A673 (cell line): ENCODE results near the gene ZEB2. TPM values are rescaled to one million over a fixed set of nuclear protein-coding genes. Genes with fewer than 3 reads are reported as not detected.

Experiments
- BruUV-seq: library from RNA; stranded (reverse); fragments of 400-500 nt; replicated peaks from 2 replicates; lab custom pipeline; 2021; lab: Mats Ljungman, UMichigan
- CTCF ChIA-PET: fragments of 300-600 bp; sonication (Branson Sonifier 250); formaldehyde crosslinking; loops from one replicate; lab custom pipeline; 2022; ENCODE audit warnings: antibody characterized with exemption; lab: Charles Lee
- POLR2A ChIA-PET: fragments of 300-600 bp; sonication (Branson Sonifier 250); formaldehyde crosslinking; loops from one replicate; lab custom pipeline; 2022; ENCODE audit warnings: antibody characterized with exemption; ENCODE audit not compliant: low non-redundant PET; lab: Charles Lee
- DNase-seq: peaks from one replicate; pipeline ENCODE4 v3.0.0-alpha.2; 2015; ENCODE audit warnings: low spot score
- H3K27ac ChIP-seq: fragments of 200-600 bp; sonication (generic); 2 replicates; pipeline ENCODE4 v1.5.1; 2016; ENCODE audit warnings: mixed run types, low read depth, mild to moderate bottlenecking, mixed read lengths, antibody characterized with exemption, low read length; ENCODE audit not compliant: poor library complexity, severe bottlenecking
- H3K27me3 ChIP-seq: fragments of 200-600 bp; sonication (generic); replicated peaks from 2 replicates; pipeline ENCODE4 v1.6.1; 2017; ENCODE audit warnings: mixed run types, low read depth, mild to moderate bottlenecking, mixed read lengths, antibody characterized with exemption, low read length; ENCODE audit not compliant: insufficient read depth, poor library complexity
- H3K36me3 ChIP-seq: fragments of 200-600 bp; sonication (generic); 2 replicates; pipeline ENCODE4 v1.6.1; 2016; ENCODE audit warnings: mixed run types, mild to moderate bottlenecking, mixed read lengths, antibody characterized with exemption, low read length; ENCODE audit not compliant: insufficient read depth, poor library complexity, severe bottlenecking
- H3K4me1 ChIP-seq: fragments of 200-600 bp; sonication (generic); 2 replicates; pipeline ENCODE4 v1.6.1; 2017; ENCODE audit warnings: mixed run types, mild to moderate bottlenecking, mixed read lengths, antibody characterized with exemption, low read length; ENCODE audit not compliant: insufficient read depth, poor library complexity, severe bottlenecking
- H3K4me3 ChIP-seq: fragments of 200-600 bp; sonication (generic); 2 replicates; pipeline ENCODE4 v1.5.1; 2016; ENCODE audit warnings: low read depth, mixed run types, mild to moderate bottlenecking, mixed read lengths, low read length; ENCODE audit not compliant: poor library complexity, severe bottlenecking
- H3K9me3 ChIP-seq: fragments of 200-600 bp; sonication (generic); 2 replicates; pipeline ENCODE4 v1.6.1; 2016; ENCODE audit warnings: mixed run types, low read depth, mild to moderate bottlenecking, mixed read lengths, antibody characterized with exemption, low read length; ENCODE audit not compliant: poor library complexity, severe bottlenecking
- EZH2 ChIP-seq: fragments of 200-600 bp; sonication (generic); IDR thresholded peaks from 2 replicates; pipeline ENCODE4 v1.6.1; 2017; ENCODE audit warnings: borderline replicate concordance, low read depth, mild to moderate bottlenecking, mixed read lengths, antibody characterized with exemption, low read length; ENCODE audit not compliant: poor library complexity, severe bottlenecking
- intact Hi-C: fragments of 100-400 bp; cut with micrococcal nuclease; formaldehyde crosslinking; loops from one replicate; pipeline ENCODE4 v1.10.0; 2022; ENCODE audit not compliant: unreplicated experiment
- total RNA-seq: library from RNA; stranded (reverse); gene quantifications from 2 replicates; pipeline ENCODE4 v1.2.3, GENCODE V29; 2021
- TF ChIP-seq, protein P1 (sequence below): fragments of 300-800, 200-600 bp; sonication (generic); conservative IDR thresholded peaks from 2 replicates; pipeline ENCODE4 v1.5.1; 2017; ENCODE audit warnings: low read depth, mild to moderate bottlenecking, antibody characterized with exemption, low read length, moderate library complexity, mixed read lengths

The ZEB2 gene
- total RNA-seq, 1 experiment from 2014 or later, result 146 TPM

DNA sequence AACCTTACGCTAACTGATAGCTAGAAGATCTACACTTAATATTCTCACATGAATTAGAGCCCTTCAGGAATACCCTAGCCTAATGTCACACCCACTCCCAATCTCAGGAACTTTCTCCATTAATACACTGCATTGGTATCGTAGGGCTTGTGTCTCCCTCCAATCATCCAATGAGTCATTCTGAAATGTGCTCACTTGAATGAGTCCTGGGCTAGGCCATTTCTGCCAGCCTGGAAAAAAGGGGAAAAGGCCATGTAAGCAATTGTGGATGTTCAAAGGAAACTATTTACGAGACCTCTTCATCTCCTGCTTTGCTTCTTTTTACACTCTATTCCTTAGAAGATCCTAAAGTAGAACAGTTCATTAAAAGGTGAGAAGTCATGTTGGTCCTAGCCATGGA lies 18.8 kb downstream of the ZEB2 start:
- H3K27me3 ChIP-seq, result no peaks in the 10 kb centered on the region
- DNase-seq, result no peak
- peak overlapping the region; percentile 37 for H3K27ac ChIP-seq
- CTCF ChIA-PET, result no interaction called here
- BruUV-seq, result no TSS peak
- H3K36me3 ChIP-seq, result peaks cover 33% of the 10 kb centered on the region
- POLR2A ChIA-PET, result no interaction called here
- TF ChIP-seq, protein P1, sequence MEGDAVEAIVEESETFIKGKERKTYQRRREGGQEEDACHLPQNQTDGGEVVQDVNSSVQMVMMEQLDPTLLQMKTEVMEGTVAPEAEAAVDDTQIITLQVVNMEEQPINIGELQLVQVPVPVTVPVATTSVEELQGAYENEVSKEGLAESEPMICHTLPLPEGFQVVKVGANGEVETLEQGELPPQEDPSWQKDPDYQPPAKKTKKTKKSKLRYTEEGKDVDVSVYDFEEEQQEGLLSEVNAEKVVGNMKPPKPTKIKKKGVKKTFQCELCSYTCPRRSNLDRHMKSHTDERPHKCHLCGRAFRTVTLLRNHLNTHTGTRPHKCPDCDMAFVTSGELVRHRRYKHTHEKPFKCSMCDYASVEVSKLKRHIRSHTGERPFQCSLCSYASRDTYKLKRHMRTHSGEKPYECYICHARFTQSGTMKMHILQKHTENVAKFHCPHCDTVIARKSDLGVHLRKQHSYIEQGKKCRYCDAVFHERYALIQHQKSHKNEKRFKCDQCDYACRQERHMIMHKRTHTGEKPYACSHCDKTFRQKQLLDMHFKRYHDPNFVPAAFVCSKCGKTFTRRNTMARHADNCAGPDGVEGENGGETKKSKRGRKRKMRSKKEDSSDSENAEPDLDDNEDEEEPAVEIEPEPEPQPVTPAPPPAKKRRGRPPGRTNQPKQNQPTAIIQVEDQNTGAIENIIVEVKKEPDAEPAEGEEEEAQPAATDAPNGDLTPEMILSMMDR, result no peak
- TF ChIP-seq EZH2, result no peak
- peaks cover 60% of the 10 kb centered on the region for H3K4me1 ChIP-seq
- no peak overlapping the region for H3K4me3 ChIP-seq
- H3K9me3 ChIP-seq, result no peaks in the 10 kb centered on the region
- intact Hi-C loops, result no loop called here

DNA sequence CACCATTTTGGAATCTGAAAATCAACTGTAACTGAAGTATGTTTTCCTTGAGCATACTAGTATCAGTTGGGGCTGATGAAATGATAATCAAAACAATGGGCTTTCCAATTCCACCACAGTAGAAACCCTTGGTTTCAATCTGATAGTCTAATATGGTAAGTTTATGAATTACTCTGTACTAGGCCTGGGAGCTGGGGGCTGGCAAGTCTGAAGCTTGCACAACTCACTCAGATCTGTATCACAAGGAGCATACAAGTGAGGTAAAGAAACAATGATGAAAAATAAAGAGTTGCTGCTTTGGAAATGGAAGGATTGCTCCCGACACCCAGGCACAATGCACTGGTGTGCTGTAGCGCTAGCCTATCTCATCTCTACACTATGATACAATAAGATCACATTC lies 19.4 kb downstream of the ZEB2 start:
- ChIA-PET POLR2A (no interaction called here), CTCF (no interaction called here)
- intact Hi-C loops, result no loop called here

DNA sequence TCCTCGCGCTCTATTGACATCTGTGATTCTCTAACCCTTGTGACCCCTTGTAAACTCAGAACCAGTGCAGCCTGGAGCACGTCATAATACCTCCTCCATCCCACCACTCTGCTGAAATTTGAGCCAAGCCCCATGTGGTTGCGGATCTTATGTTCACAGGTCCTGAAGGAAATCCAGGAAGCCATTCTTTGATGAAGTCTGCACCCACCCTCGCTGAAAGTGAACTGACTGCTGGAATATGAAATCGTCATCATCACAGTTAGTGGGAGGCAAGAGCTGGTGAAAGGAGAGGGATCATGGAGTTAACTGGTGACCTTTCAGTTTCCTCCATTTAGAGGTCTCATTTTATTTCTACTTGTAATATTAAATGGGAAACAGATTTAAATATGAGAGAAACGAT lies 21.6 kb downstream of the ZEB2 start:
- peaks cover 32% of the 10 kb centered on the region for H3K36me3 ChIP-seq
- BruUV-seq, result no TSS peak
- TF ChIP-seq EZH2, result no peak
- TF ChIP-seq, protein P1, result no peak
- no peaks in the 10 kb centered on the region for H3K27me3 ChIP-seq
- peaks cover 59% of the 10 kb centered on the region for H3K4me1 ChIP-seq
- no peak for DNase-seq
- CTCF ChIA-PET, result no interaction called here
- intact Hi-C loops, result no loop called here
- H3K27ac ChIP-seq, result no peak overlapping the region
- POLR2A ChIA-PET, result no interaction called here
- H3K4me3 ChIP-seq, result no peak overlapping the region
- no peaks in the 10 kb centered on the region for H3K9me3 ChIP-seq

More for the DNA sequence above, 19.4 kb downstream of the ZEB2 start:
- H3K9me3 ChIP-seq, result no peaks in the 10 kb centered on the region
- peaks cover 33% of the 10 kb centered on the region for H3K36me3 ChIP-seq
- no peak for TF ChIP-seq EZH2
- TF ChIP-seq, protein P1, result no peak
- H3K27ac ChIP-seq, result no peak overlapping the region
- no peak overlapping the region for H3K4me3 ChIP-seq
- no TSS peak for BruUV-seq
- H3K4me1 ChIP-seq, result peaks cover 60% of the 10 kb centered on the region
- DNase-seq, result no peak
- no peaks in the 10 kb centered on the region for H3K27me3 ChIP-seq
